Measurements from ENCODE around the gene PCYT1A.
"Not testable (repeated sequence)": the region's sequence is repeated elsewhere in the genome, so short reads cannot be mapped to it uniquely, and the experiment has no call there.

The PCYT1A gene

DNA sequence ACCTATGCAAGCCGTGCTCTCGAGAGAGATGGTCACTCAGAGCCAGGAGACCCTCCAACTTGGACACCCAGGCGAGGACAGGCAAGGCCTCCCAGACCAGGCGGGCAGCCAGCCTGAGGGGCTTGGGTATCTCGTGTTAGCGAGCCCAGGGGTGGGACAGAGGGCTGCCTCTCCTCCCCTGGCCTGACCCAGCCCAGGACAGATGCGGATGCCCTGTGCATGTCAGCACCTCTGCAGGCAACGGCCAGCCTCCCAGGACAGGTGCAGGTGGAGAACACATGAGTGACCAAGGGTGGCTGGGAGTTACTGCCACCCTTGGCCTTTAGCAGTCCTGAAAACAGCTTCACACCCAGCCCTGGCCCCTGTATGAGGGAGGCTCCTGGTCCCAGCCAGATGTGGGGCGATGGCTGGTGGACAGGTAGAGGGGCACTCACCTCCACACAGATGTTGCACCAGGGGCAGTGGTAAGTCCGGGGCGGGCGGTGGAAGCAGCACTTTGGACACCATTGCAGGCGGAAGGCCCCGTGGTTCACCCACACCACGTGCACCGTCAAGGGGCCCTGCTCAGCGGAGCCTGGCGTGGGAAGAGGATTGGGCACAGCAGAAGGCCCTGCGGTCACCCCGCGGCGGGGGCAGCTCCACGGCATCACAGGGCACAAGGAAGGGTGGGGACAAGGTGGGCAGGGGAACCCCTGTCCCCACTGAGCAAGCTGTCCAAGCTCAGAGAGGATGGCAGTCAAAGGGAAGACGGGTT is 78.4 kb downstream of the PCYT1A start:
- DNase-seq (ENCODE audit: insufficient read length, low spot score) (no peak), FAIRE-seq (no peak)
- TF ChIP-seq POU2F2 (IDR thresholded peaks at IDR 0.05; ENCODE audit: low read depth, low read length) (no peak), SPI1 (IDR thresholded peaks at IDR 0.05; ENCODE audit: low read depth, low read length) (no peak), POLR2AphosphoS5 (IDR thresholded peaks at IDR 0.05; ENCODE audit: low read depth, low read length) (no peak), PAX5 (IDR thresholded peaks at IDR 0.05; ENCODE audit: insufficient read depth, low read length, severe bottlenecking) (no peak)

- FAIRE-seq = no peak
- peak; percentile 75 for DNase-seq (ENCODE audit: insufficient read length, low spot score)
- TF ChIP-seq POLR2A (IDR thresholded peaks at IDR 0.05; ENCODE audit: low read depth, low read length) (no peak), POLR2AphosphoS5 (IDR thresholded peaks at IDR 0.05; ENCODE audit: low read depth, low read length) (no peak), POU2F2 (IDR thresholded peaks at IDR 0.05; ENCODE audit: low read depth, low read length) (no peak), TAF1 (IDR thresholded peaks at IDR 0.05; ENCODE audit: low read depth, low read length) (no peak), SPI1 (IDR thresholded peaks at IDR 0.05; ENCODE audit: low read depth, low read length) (no peak)
These were observed 79.5 kb downstream of the PCYT1A start for GRCh38 chr3:196207833-196208607.

- TF ChIP-seq SPI1 (IDR thresholded peaks at IDR 0.05; ENCODE audit: low read depth, low read length) (no peak), PAX5 (IDR thresholded peaks at IDR 0.05; ENCODE audit: insufficient read depth, low read length, severe bottlenecking) (no peak), POU2F2 (IDR thresholded peaks at IDR 0.05; ENCODE audit: low read depth, low read length) (no peak), POLR2A (IDR thresholded peaks at IDR 0.05; ENCODE audit: low read depth, low read length) (no peak)
- no peak for DNase-seq (ENCODE audit: insufficient read length, low spot score)
- FAIRE-seq = no peak
These were observed 80.2 kb downstream of the PCYT1A start for GRCh38 chr3:196207159-196207832.

GRCh38 chr3:196205442-196206205 is 81.9 kb downstream of the PCYT1A start:
- not testable (repeated sequence) for DNase-seq (ENCODE audit: insufficient read length, low spot score)

GRCh38 chr3:196203846-196204245 is 83.7 kb downstream of the PCYT1A start:
- TF ChIP-seq PAX5 (IDR thresholded peaks at IDR 0.05; ENCODE audit: insufficient read depth, low read length, severe bottlenecking) = no peak
- peak; percentile 95 for TF ChIP-seq SPI1 (IDR thresholded peaks at IDR 0.05; ENCODE audit: low read depth, low read length)
- TF ChIP-seq POLR2A (IDR thresholded peaks at IDR 0.05; ENCODE audit: low read depth, low read length) = no peak
- no peak for TF ChIP-seq POU2F2 (IDR thresholded peaks at IDR 0.05; ENCODE audit: low read depth, low read length)
- no peak for TF ChIP-seq POLR2AphosphoS5 (IDR thresholded peaks at IDR 0.05; ENCODE audit: low read depth, low read length)
- no peak for TF ChIP-seq TAF1 (IDR thresholded peaks at IDR 0.05; ENCODE audit: low read depth, low read length)
- FAIRE-seq (peak; percentile 56), DNase-seq (ENCODE audit: insufficient read length, low spot score) (no peak)

More at GRCh38 chr3:196205442-196206205, 81.9 kb downstream of the PCYT1A start:
- not testable (repeated sequence) for FAIRE-seq

GRCh38 chr3:196202516-196202970 is 85.0 kb downstream of the PCYT1A start:
- peak; percentile 56 for DNase-seq (ENCODE audit: insufficient read length, low spot score)
- FAIRE-seq = peak; percentile 90
- TF ChIP-seq POLR2A (IDR thresholded peaks at IDR 0.05; ENCODE audit: low read depth, low read length) (0 out of 2 replicates have a peak, but pooled peaks have one; percentile 31), PAX5 (IDR thresholded peaks at IDR 0.05; ENCODE audit: insufficient read depth, low read length, severe bottlenecking) (no peak)

- no peak for FAIRE-seq
- no peak for DNase-seq (ENCODE audit: insufficient read length, low spot score)
- TF ChIP-seq POLR2A (IDR thresholded peaks at IDR 0.05; ENCODE audit: low read depth, low read length) (no peak), TAF1 (IDR thresholded peaks at IDR 0.05; ENCODE audit: low read depth, low read length) (no peak), POLR2AphosphoS5 (IDR thresholded peaks at IDR 0.05; ENCODE audit: low read depth, low read length) (no peak), SPI1 (IDR thresholded peaks at IDR 0.05; ENCODE audit: low read depth, low read length) (no peak), PAX5 (IDR thresholded peaks at IDR 0.05; ENCODE audit: insufficient read depth, low read length, severe bottlenecking) (no peak), POU2F2 (IDR thresholded peaks at IDR 0.05; ENCODE audit: low read depth, low read length) (no peak)
These were observed 88.5 kb downstream of the PCYT1A start for GRCh38 chr3:196198771-196199753.

GRCh38 chr3:196198081-196198675 is 89.3 kb downstream of the PCYT1A start:
- FAIRE-seq (no peak), DNase-seq (ENCODE audit: insufficient read length, low spot score) (no peak)
- TF ChIP-seq POU2F2 (IDR thresholded peaks at IDR 0.05; ENCODE audit: low read depth, low read length) (no peak), SPI1 (IDR thresholded peaks at IDR 0.05; ENCODE audit: low read depth, low read length) (no peak), POLR2A (IDR thresholded peaks at IDR 0.05; ENCODE audit: low read depth, low read length) (no peak), PAX5 (IDR thresholded peaks at IDR 0.05; ENCODE audit: insufficient read depth, low read length, severe bottlenecking) (no peak), POLR2AphosphoS5 (IDR thresholded peaks at IDR 0.05; ENCODE audit: low read depth, low read length) (no peak), TAF1 (IDR thresholded peaks at IDR 0.05; ENCODE audit: low read depth, low read length) (no peak)
